ENCODE measurements around the gene TRIM58. TPM values are rescaled to one million over a fixed set of nuclear protein-coding genes. Genes with fewer than 3 reads are reported as not detected.

The TRIM58 gene
- total RNA-seq, 4 donors from 2014 or later: 0.59 to 7.9 (median 0.87) TPM

DNA sequence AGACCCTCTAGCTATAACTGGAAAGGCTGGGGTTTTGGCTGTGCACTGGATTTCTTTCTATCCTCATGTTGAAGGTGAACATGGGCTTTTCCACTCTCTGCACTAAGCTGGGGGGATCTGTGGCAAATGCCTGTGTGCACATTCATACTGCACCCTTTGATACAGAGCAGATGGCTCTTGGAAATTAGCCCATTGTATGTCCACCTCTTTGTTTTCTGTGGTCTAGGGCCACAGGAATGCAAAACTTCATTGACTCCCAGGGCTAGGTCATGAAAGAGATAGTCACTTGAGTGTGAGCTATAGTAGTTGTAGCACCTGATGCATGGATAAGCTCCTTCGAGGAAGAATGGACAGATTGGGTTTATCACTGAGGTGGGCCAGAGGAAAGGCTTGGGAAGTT, 27.3 kb upstream of the TRIM58 start:
- no peaks in the 10 kb centered on the region for H3K9me3 ChIP-seq
- H3K4me1 ChIP-seq: no peaks in the 10 kb centered on the region
- WGBS: 30% methylated on average over 1 of the region's 1 CpG
- TF ChIP-seq POLR2A (IDR thresholded peaks at IDR 0.05): no peak
- TF ChIP-seq, protein P1, sequence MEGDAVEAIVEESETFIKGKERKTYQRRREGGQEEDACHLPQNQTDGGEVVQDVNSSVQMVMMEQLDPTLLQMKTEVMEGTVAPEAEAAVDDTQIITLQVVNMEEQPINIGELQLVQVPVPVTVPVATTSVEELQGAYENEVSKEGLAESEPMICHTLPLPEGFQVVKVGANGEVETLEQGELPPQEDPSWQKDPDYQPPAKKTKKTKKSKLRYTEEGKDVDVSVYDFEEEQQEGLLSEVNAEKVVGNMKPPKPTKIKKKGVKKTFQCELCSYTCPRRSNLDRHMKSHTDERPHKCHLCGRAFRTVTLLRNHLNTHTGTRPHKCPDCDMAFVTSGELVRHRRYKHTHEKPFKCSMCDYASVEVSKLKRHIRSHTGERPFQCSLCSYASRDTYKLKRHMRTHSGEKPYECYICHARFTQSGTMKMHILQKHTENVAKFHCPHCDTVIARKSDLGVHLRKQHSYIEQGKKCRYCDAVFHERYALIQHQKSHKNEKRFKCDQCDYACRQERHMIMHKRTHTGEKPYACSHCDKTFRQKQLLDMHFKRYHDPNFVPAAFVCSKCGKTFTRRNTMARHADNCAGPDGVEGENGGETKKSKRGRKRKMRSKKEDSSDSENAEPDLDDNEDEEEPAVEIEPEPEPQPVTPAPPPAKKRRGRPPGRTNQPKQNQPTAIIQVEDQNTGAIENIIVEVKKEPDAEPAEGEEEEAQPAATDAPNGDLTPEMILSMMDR (IDR thresholded peaks at IDR 0.05): no peak
- TF ChIP-seq POLR2AphosphoS5 (IDR thresholded peaks at IDR 0.05): no peak
- no peak for TF ChIP-seq EP300 (IDR thresholded peaks at IDR 0.05)
- H3K36me3 ChIP-seq: no peaks in the 10 kb centered on the region
- no peak for DNase-seq (ENCODE audit: low spot score in 2 of 2)
- H3K4me3 ChIP-seq: no peak overlapping the region
- no peaks in the 10 kb centered on the region for H3K27me3 ChIP-seq
- H3K27ac ChIP-seq: no peak overlapping the region

- no peak overlapping the region for H3K4me3 ChIP-seq
- no peaks in the 10 kb centered on the region for H3K36me3 ChIP-seq
- no peaks in the 10 kb centered on the region for H3K4me1 ChIP-seq
- no peaks in the 10 kb centered on the region for H3K9me3 ChIP-seq
- TF ChIP-seq POLR2A (IDR thresholded peaks at IDR 0.05) (no peak), POLR2AphosphoS5 (IDR thresholded peaks at IDR 0.05) (no peak), EP300 (IDR thresholded peaks at IDR 0.05) (no peak)
- TF ChIP-seq, protein P1 (IDR thresholded peaks at IDR 0.05): no peak
- H3K27me3 ChIP-seq: no peaks in the 10 kb centered on the region
- WGBS: 68% methylated on average over 6 of the region's 6 CpGs
- DNase-seq (ENCODE audit: low spot score in 2 of 2): no peak
- H3K27ac ChIP-seq: no peak overlapping the region
Observed at GRCh38 chr1:247833601-247834000, 23.4 kb upstream of the TRIM58 start.

GRCh38 chr1:247840818-247841217, 16.2 kb upstream of the TRIM58 start:
- H3K27ac ChIP-seq: no peak overlapping the region
- H3K9me3 ChIP-seq: no peaks in the 10 kb centered on the region
- no peak overlapping the region for H3K4me3 ChIP-seq
- no peaks in the 10 kb centered on the region for H3K4me1 ChIP-seq
- TF ChIP-seq POLR2A (IDR thresholded peaks at IDR 0.05) (no peak), POLR2AphosphoS5 (IDR thresholded peaks at IDR 0.05) (no peak), EP300 (IDR thresholded peaks at IDR 0.05) (no peak)
- TF ChIP-seq, protein P1 (IDR thresholded peaks at IDR 0.05): no peak
- no peak for DNase-seq (ENCODE audit: low spot score in 2 of 2)
- no peaks in the 10 kb centered on the region for H3K27me3 ChIP-seq
- H3K36me3 ChIP-seq: no peaks in the 10 kb centered on the region
- 81% methylated on average over 2 of the region's 2 CpGs for WGBS

DNA sequence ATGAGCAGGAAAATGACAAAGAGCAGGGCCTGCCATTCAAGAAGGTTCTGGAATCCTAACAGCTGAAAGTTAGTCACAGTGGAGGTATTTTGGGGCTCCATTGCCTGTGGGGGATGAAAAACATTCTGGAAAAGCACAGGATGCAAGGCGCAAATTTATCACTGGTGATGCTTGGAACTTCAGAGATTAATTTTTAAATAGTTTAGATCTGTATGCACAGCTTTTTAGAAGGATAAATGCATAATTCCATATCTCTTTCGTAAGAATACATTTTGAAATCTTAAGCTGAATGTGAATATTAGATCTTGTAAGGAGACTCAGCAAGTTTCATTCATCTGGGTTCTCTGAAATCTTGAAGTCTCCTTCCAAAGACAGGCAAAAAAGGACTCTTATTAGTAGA, 15.2 kb upstream of the TRIM58 start, which contains the start of gene OR11L1:
OR11L1 (minus strand) TSS at position 101 of the 400 bp plus-strand sequence; CDS start at position 101, 0 bp downstream.
- Histone ChIP-seq H3K4me3 (no peak within 1 kb of the TSS), H3K27me3 (no peaks in the 10 kb centered on the region), H3K4me1 (no peaks in the 10 kb centered on the region), H3K36me3 (no peaks in the 10 kb centered on the region), H3K27ac (no peak within 1 kb of the TSS), H3K9me3 (no peaks in the 10 kb centered on the region)
- 89% methylated on average over 2 of the region's 2 CpGs for WGBS
- DNase-seq (ENCODE audit: low spot score in 2 of 2): no peak
- no peak for TF ChIP-seq POLR2A (IDR thresholded peaks at IDR 0.05)
- TF ChIP-seq, protein P1 (IDR thresholded peaks at IDR 0.05): no peak

DNA sequence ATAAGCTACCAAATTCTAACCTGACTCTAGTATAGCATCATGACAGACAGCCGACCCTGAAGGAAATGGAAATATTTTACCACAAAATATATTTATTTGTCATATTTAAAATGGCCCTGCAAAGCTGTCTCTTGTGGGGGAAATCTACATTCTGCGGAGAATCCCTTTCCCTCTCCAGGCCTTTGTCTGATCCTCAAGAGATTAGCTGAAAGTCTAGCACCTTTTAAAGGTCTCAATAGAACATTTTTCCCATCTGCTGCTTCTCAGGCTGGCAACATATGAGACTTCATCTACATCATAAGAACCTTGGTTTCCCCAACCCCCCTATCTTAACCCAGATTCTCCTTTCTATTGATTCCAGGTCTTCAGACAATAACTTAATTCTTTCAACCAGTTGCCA, 13.6 kb upstream of the TRIM58 start:
- no peaks in the 10 kb centered on the region for H3K4me1 ChIP-seq
- WGBS: 50% methylated on average over 2 of the region's 2 CpGs
- H3K27ac ChIP-seq: no peak overlapping the region
- no peak for DNase-seq (ENCODE audit: low spot score in 2 of 2)
- no peaks in the 10 kb centered on the region for H3K27me3 ChIP-seq
- TF ChIP-seq, protein P1 (IDR thresholded peaks at IDR 0.05): no peak
- no peak for TF ChIP-seq POLR2A (IDR thresholded peaks at IDR 0.05)
- no peak for TF ChIP-seq EP300 (IDR thresholded peaks at IDR 0.05)
- TF ChIP-seq POLR2AphosphoS5 (IDR thresholded peaks at IDR 0.05): no peak
- H3K36me3 ChIP-seq: no peaks in the 10 kb centered on the region
- H3K4me3 ChIP-seq: no peak overlapping the region
- H3K9me3 ChIP-seq: no peaks in the 10 kb centered on the region

Measured in suprapubic skin (tissue), 4 donors.